ENCODE results near the gene TUBA1B. TPM values are rescaled to one million over a fixed set of nuclear protein-coding genes. Genes with fewer than 3 reads are reported as not detected.

The TUBA1B gene
- total and polyA plus RNA-seq, 3 experiments from 2014 or later, result 378 to 2,464 (median 2,435) TPM

DNA sequence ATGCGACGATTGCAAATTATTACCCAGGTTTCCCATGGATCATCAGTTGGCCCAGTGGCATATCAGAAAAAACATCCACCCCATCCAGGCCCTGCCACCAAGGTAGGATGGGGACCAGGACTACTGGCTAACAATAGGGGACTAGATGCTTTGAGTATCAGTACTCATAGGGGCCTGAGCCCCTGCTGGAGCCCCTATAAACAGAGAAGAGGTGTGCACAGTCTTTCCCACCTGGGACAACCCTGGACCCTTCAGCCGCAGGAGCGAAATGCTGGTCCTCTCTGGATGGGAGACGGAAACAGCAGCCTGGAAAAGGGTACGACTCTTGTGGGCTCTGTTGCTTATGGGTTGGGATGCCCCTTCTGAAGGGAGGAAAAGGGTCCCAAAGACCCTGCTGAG is 42.3 kb downstream of the TUBA1B start:
- no peaks in the 10 kb centered on the region for H3K9me3 ChIP-seq (ENCODE audit: low read length)
- CTCF ChIA-PET, result interaction anchor here (0.8 to 7.7 kb wide), 37 partner anchors 8 to 274 kb away, joined by 3 to 111 read pairs (median 7); partner anchors contain the start of genes DDN, KMT2D, LMBR1L and PRKAG1
- H3K4me1 ChIP-seq (ENCODE audit: insufficient read depth, low read length), result peaks cover 51% of the 10 kb centered on the region
- DNase-seq, result no peak
- H3K36me3 ChIP-seq (ENCODE audit: insufficient read depth, low read length), result no peaks in the 10 kb centered on the region
- no peak overlapping the region for H3K27ac ChIP-seq (ENCODE audit: low read depth, low read length)
- Mint-ChIP-seq H3K27me3 (peaks cover 49 to 53% of the 10 kb centered on the region in 2 donors), H3K27ac (no peak overlapping the region), H3K4me1 (peaks cover 35 to 57% (median 54%) of the 10 kb centered on the region in 3 donors), H3K36me3 (no peaks in the 10 kb centered on the region), H3K9me3 (no peaks in the 10 kb centered on the region), H3K4me3 (peak overlapping the region in 1 of 7 donors; percentile 39)
- POLR2A ChIA-PET, result interaction anchor here (0.6 to 2.2 kb wide), 5 partner anchors 19 to 99 kb away, joined by 3 to 18 read pairs (median 4); partner anchors contain the start of genes RHEBL1 and TUBA1B
- no peak overlapping the region for H3K4me3 ChIP-seq (ENCODE audit: low read length)
- H3K27me3 ChIP-seq (ENCODE audit: insufficient read depth, low read length, poor library complexity, severe bottlenecking), result peaks cover 51% of the 10 kb centered on the region

DNA sequence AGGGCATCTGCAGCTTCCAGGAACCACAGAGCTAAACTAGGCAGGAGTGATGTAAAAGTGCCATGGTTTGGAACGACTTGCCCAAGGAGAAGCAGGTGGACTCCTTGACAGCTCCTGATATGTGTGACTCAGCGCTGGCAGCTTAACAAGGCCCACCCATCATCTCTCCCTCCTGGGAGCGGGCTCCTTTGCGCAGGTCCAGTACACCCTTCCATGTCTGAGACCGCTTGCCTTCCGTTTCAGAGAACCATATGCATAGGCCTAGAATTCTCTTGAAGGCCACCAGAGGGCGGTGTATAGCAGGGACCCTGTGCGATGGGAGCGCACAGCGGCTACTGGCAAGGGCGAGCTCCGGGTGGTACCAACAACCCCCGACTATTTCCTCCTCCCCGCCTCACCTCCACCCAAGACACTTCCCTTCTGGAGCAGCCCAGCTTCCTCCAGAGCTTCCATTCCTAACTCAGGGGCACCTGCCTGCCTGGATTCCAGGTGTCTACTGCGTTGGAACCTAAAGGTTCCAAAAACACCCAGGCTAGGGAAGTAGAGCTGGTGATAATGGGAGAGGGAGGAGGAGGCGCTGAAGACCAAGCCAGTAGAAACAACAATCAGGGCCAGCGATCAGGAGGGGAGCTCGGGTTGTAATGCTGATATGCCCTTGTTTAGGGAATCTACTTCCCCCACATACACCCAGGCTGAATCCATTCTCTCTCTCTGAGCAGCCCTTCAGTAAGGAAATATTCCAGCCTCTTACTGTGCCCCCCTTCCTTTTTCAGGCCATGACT is 42.9 kb downstream of the TUBA1B start:
- H3K27me3 ChIP-seq (ENCODE audit: insufficient read depth, low read length, poor library complexity, severe bottlenecking), result peaks cover 45% of the 10 kb centered on the region
- no peaks in the 10 kb centered on the region for H3K9me3 ChIP-seq (ENCODE audit: low read length)
- no peak overlapping the region for H3K27ac ChIP-seq (ENCODE audit: low read depth, low read length)
- Mint-ChIP-seq H3K27ac (peak overlapping the region in 2 of 8 donors; percentile 19 to 43), H3K4me3 (peak overlapping the region in 5 of 7 donors; percentile 31 to 47 (median 44)), H3K27me3 (peaks cover 43 to 47% of the 10 kb centered on the region in 2 donors), H3K4me1 (peaks cover 29 to 51% (median 49%) of the 10 kb centered on the region in 3 donors), H3K36me3 (no peaks in the 10 kb centered on the region), H3K9me3 (no peaks in the 10 kb centered on the region)
- POLR2A ChIA-PET, result interaction anchor here (0.5 to 2.2 kb wide), 8 partner anchors 14 to 147 kb away, joined by 3 to 18 read pairs (median 5); partner anchors contain the start of genes RHEBL1 and TUBA1B
- no peaks in the 10 kb centered on the region for H3K36me3 ChIP-seq (ENCODE audit: insufficient read depth, low read length)
- H3K4me3 ChIP-seq (ENCODE audit: low read length), result no peak overlapping the region
- peak; percentile 55 to 79 (median 66) for DNase-seq
- peaks cover 46% of the 10 kb centered on the region for H3K4me1 ChIP-seq (ENCODE audit: insufficient read depth, low read length)
- CTCF ChIA-PET, result interaction anchor here (0.7 to 7.7 kb wide), 41 partner anchors 8 to 274 kb away, joined by 3 to 111 read pairs (median 5); partner anchors contain the start of genes DDN, KMT2D, LMBR1L and PRKAG1

DNA sequence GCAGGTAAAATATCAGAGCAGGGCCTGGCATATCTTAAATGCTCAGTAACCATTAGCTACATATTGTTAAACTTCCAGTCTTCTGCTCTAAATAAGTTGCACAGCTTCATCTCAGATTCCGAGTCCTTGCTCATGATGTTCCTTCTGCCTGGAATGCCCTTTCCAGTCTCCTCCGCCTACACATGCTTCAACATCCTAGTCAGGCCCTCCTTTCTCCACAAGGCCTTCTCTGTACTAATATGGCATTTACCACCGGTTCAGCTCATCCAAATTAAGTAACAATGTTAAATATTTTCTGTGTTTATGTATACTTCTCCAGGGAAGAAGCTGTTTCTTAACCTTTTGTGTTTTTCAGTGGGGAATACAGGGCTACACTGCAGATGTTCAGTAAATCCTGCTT is 45.1 kb downstream of the TUBA1B start:
- H3K27me3 Mint-ChIP-seq, result peaks cover 30 to 33% of the 10 kb centered on the region in 2 donors
- Histone ChIP-seq H3K27ac (ENCODE audit: low read depth, low read length) (no peak overlapping the region), H3K4me1 (ENCODE audit: insufficient read depth, low read length) (peaks cover 35% of the 10 kb centered on the region), H3K27me3 (ENCODE audit: insufficient read depth, low read length, poor library complexity, severe bottlenecking) (peaks cover 25% of the 10 kb centered on the region), H3K36me3 (ENCODE audit: insufficient read depth, low read length) (no peaks in the 10 kb centered on the region), H3K9me3 (ENCODE audit: low read length) (no peaks in the 10 kb centered on the region), H3K4me3 (ENCODE audit: low read length) (no peak overlapping the region)
- no peaks in the 10 kb centered on the region for H3K36me3 Mint-ChIP-seq
- ChIA-PET POLR2A (interaction anchor here (1.0 kb wide), 1 partner anchor 45 kb away, joined by 4 read pairs; the partner anchor contains the start of gene TUBA1B), CTCF (interaction anchor here (1.0 to 7.7 kb wide), 7 partner anchors 13 to 150 kb away, joined by 3 to 111 read pairs (median 47); partner anchors contain the start of genes LMBR1L and TUBA1B)
- H3K9me3 Mint-ChIP-seq, result no peaks in the 10 kb centered on the region
- H3K4me3 Mint-ChIP-seq, result no peak overlapping the region
- peaks cover 20 to 35% (median 33%) of the 10 kb centered on the region in 3 donors for H3K4me1 Mint-ChIP-seq
- DNase-seq, result no peak
- no peak overlapping the region for H3K27ac Mint-ChIP-seq

DNA sequence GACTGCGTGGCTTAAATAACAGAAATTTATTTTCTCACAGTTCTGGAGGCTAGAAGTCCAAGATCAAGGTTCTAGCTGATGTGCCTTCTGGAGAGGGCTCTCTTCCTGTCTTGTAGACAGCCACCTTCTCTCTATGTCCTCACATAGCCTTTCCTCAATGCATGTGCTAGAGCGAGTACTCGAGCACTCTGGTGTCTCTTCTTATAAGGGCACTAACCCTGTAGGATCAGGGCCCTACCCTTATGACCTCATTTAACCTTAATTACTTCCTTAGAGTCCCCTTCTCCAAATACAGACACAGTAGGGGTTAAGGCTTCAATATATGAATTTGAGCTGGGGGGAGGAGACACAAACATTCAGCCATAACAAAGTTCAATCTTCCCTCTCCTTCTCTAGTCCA is 46.8 kb downstream of the TUBA1B start:
- Histone ChIP-seq H3K4me3 (ENCODE audit: low read length) (no peak overlapping the region), H3K27me3 (ENCODE audit: insufficient read depth, low read length, poor library complexity, severe bottlenecking) (peaks cover 11% of the 10 kb centered on the region), H3K36me3 (ENCODE audit: insufficient read depth, low read length) (no peaks in the 10 kb centered on the region), H3K27ac (ENCODE audit: low read depth, low read length) (no peak overlapping the region), H3K4me1 (ENCODE audit: insufficient read depth, low read length) (peaks cover 19% of the 10 kb centered on the region), H3K9me3 (ENCODE audit: low read length) (no peaks in the 10 kb centered on the region)
- Mint-ChIP-seq H3K27me3 (peaks cover 17 to 20% of the 10 kb centered on the region in 2 donors), H3K4me3 (no peak overlapping the region), H3K36me3 (no peaks in the 10 kb centered on the region), H3K27ac (no peak overlapping the region), H3K9me3 (no peaks in the 10 kb centered on the region), H3K4me1 (peaks cover 10 to 26% (median 18%) of the 10 kb centered on the region in 3 donors)
- CTCF ChIA-PET, result interaction anchor here (0.8 to 7.7 kb wide), 10 partner anchors 10 to 160 kb away, joined by 3 to 111 read pairs (median 5); partner anchors contain the start of genes DHH, LMBR1L and RHEBL1
- no peak for DNase-seq
- POLR2A ChIA-PET, result interaction anchor here (0.9 kb wide), 2 partner anchors 14 to 103 kb away, joined by 3 to 4 read pairs; no protein-coding TSS in a partner anchor

DNA sequence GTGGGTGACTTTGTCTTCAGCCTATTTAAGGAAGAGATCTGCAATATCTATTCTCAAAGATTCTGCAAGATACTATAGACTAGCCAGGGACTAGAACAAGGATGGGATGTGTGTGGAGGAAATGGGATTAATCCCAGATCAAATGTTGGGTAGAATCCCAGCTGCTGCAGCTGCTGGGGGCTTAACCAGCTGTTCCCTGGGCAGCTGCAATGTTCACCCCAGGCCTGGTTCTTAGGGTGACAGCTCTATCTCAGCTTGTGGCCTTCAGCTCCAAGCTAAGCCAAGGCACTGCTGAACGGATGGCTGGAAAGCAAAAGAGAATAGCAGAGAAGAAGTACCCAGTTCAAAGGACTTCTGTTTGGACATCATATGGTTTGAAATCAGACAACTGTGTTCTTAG is 51.4 kb downstream of the TUBA1B start:
- Mint-ChIP-seq H3K27ac (peak overlapping the region in 2 of 8 donors; percentile 19 to 63), H3K27me3 (peaks cover 5 to 6% of the 10 kb centered on the region in 2 donors), H3K4me3 (no peak overlapping the region), H3K9me3 (no peaks in the 10 kb centered on the region), H3K36me3 (no peaks in the 10 kb centered on the region), H3K4me1 (no peaks in the 10 kb centered on the region)
- H3K4me1 ChIP-seq (ENCODE audit: insufficient read depth, low read length), result no peaks in the 10 kb centered on the region
- no peak for DNase-seq
- CTCF ChIA-PET, result interaction anchor here (0.6 to 2.4 kb wide), 8 partner anchors 8 to 146 kb away, joined by 3 to 10 read pairs (median 3); partner anchors contain the start of gene RHEBL1
- no peaks in the 10 kb centered on the region for H3K27me3 ChIP-seq (ENCODE audit: insufficient read depth, low read length, poor library complexity, severe bottlenecking)
- POLR2A ChIA-PET, result no interaction called here
- H3K9me3 ChIP-seq (ENCODE audit: low read length), result no peaks in the 10 kb centered on the region
- H3K27ac ChIP-seq (ENCODE audit: low read depth, low read length), result no peak overlapping the region
- H3K36me3 ChIP-seq (ENCODE audit: insufficient read depth, low read length), result no peaks in the 10 kb centered on the region
- H3K4me3 ChIP-seq (ENCODE audit: low read length), result no peak overlapping the region

Other genes with a start within 250 kb of the TUBA1B start
- gene FKBP11, start 205.9 kb downstream of the TUBA1B start, total RNA-seq, result 100 to 1,000 TPM in 1 of 2 experiments, 10 to 100 TPM in 1; 98.3 to 103 TPM
- 238 TPM for gene FKBP11, start 205.9 kb downstream of the TUBA1B start, polyA plus RNA-seq
- gene ARF3, start 173.9 kb downstream of the TUBA1B start, total RNA-seq, result 10 to 100 TPM; 91.5 to 91.8 TPM
- 24.5 TPM for gene ARF3, start 173.9 kb downstream of the TUBA1B start, polyA plus RNA-seq
- 1 to 10 TPM; 1.4 TPM for gene WNT10B, start 159.7 kb downstream of the TUBA1B start, total RNA-seq
- gene WNT10B, start 159.7 kb downstream of the TUBA1B start, polyA plus RNA-seq, result 0.21 TPM
- gene WNT1, start 153.1 kb downstream of the TUBA1B start, total RNA-seq, result not detected
- gene WNT1, start 153.1 kb downstream of the TUBA1B start, polyA plus RNA-seq, result 2.3 TPM
- under 1 TPM; 0.33 to 0.39 TPM for gene DDN, start 132.0 kb downstream of the TUBA1B start, total RNA-seq
- gene DDN, start 132.0 kb downstream of the TUBA1B start, polyA plus RNA-seq, result not detected
- 10 to 100 TPM; 73.3 to 78.3 TPM for gene PRKAG1, start 112.6 kb downstream of the TUBA1B start, total RNA-seq
- 45.9 TPM for gene PRKAG1, start 112.6 kb downstream of the TUBA1B start, polyA plus RNA-seq
- 10 to 100 TPM; 79.4 to 79.7 TPM for gene KMT2D, start 70.6 kb downstream of the TUBA1B start, total RNA-seq
- 22.8 TPM for gene KMT2D, start 70.6 kb downstream of the TUBA1B start, polyA plus RNA-seq
- 10 to 100 TPM; 10.1 to 10.2 TPM for gene RHEBL1, start 61.4 kb downstream of the TUBA1B start, total RNA-seq
- gene RHEBL1, start 61.4 kb downstream of the TUBA1B start, polyA plus RNA-seq, result 8.0 TPM
- gene DHH, start 36.6 kb downstream of the TUBA1B start, total RNA-seq, result under 1 TPM in 1 of 2 experiments, not detected in 1; 0.04 TPM
- gene DHH, start 36.6 kb downstream of the TUBA1B start, polyA plus RNA-seq, result not detected
- gene LMBR1L, start 20.5 kb downstream of the TUBA1B start, total RNA-seq, result 10 to 100 TPM; 47.2 to 48.7 TPM
- gene LMBR1L, start 20.5 kb downstream of the TUBA1B start, polyA plus RNA-seq, result 37.6 TPM
- gene TUBA1A, start 57.7 kb upstream of the TUBA1B start, total RNA-seq, result 10 to 100 TPM; 67.8 to 70.4 TPM
- 167 TPM for gene TUBA1A, start 57.7 kb upstream of the TUBA1B start, polyA plus RNA-seq
- 100 to 1,000 TPM; 351 to 356 TPM for gene TUBA1C, start 133.7 kb upstream of the TUBA1B start, total RNA-seq
- 49.5 TPM for gene TUBA1C, start 133.7 kb upstream of the TUBA1B start, polyA plus RNA-seq
- gene PRPH, start 163.8 kb upstream of the TUBA1B start, total RNA-seq, result not detected
- gene PRPH, start 163.8 kb upstream of the TUBA1B start, polyA plus RNA-seq, result not detected
- gene TROAP, start 191.9 kb upstream of the TUBA1B start, total RNA-seq, result 10 to 100 TPM; 33.6 to 35.0 TPM
- gene TROAP, start 191.9 kb upstream of the TUBA1B start, polyA plus RNA-seq, result 0.79 TPM
- gene C1QL4, start 205.8 kb upstream of the TUBA1B start, total RNA-seq, result not detected
- gene C1QL4, start 205.8 kb upstream of the TUBA1B start, polyA plus RNA-seq, result not detected
- not detected for gene DNAJC22, start 215.5 kb upstream of the TUBA1B start, total RNA-seq
- not detected for gene DNAJC22, start 215.5 kb upstream of the TUBA1B start, polyA plus RNA-seq
- gene SPATS2, start 236.1 kb upstream of the TUBA1B start, total RNA-seq, result 1 to 10 TPM; 9.1 to 9.4 TPM
- 7.6 TPM for gene SPATS2, start 236.1 kb upstream of the TUBA1B start, polyA plus RNA-seq